ENCODE data around the gene CCDC126. TPM values are rescaled to one million over a fixed set of nuclear protein-coding genes. Genes with fewer than 3 reads are reported as not detected.

CCDC126 gene
- total RNA-seq, 1 donor from 2014 or later: 9.9 TPM

DNA sequence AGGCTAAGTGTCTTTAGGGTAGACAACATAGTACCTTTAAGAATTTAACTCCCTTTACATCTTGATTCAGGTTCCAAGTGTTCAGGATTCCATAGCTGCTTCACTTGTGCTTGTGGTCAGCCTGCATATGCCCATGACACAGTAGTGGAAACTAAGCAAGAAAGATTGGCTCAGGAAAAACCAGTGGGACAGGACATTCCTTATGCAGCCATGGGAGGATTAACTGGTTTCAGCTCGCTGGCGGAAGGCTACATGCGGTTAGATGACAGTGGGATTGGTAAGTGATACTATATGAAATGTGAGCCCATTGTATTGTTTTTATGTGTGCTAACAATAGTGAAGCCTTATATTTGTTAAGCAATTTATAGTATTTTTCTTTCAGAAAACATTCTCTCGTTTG, 94.1 kb downstream of the CCDC126 start:
- TF ChIP-seq, protein P1, sequence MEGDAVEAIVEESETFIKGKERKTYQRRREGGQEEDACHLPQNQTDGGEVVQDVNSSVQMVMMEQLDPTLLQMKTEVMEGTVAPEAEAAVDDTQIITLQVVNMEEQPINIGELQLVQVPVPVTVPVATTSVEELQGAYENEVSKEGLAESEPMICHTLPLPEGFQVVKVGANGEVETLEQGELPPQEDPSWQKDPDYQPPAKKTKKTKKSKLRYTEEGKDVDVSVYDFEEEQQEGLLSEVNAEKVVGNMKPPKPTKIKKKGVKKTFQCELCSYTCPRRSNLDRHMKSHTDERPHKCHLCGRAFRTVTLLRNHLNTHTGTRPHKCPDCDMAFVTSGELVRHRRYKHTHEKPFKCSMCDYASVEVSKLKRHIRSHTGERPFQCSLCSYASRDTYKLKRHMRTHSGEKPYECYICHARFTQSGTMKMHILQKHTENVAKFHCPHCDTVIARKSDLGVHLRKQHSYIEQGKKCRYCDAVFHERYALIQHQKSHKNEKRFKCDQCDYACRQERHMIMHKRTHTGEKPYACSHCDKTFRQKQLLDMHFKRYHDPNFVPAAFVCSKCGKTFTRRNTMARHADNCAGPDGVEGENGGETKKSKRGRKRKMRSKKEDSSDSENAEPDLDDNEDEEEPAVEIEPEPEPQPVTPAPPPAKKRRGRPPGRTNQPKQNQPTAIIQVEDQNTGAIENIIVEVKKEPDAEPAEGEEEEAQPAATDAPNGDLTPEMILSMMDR (conservative IDR thresholded peaks at IDR 0.05; ENCODE audit: low read depth, low read length): no peak
- DNase-seq (ENCODE audit: low read depth): no peak
- no peak overlapping the region for H3K4me3 ChIP-seq (ENCODE audit: low read depth, low read length)

DNA sequence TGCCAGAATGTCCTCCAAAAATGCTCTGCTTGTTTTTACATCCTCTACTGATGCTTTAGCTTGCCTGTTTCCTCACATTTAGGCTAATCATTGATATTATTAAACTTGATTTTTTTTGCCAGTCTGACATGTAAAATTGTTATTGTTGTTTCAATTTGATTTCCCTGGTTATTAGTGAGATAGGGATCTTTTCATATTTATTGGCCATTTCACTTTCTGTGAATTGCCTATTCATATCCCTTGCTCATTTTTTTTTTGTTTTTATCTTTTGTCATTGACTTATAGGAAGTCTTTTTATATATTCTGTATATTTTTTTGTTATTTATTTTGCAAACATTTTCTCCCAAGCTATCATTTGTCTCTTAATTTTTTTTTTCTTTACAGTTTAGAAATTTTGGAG, 96.0 kb downstream of the CCDC126 start:
- H3K4me3 ChIP-seq (ENCODE audit: low read depth, low read length): no peak overlapping the region
- DNase-seq (ENCODE audit: low read depth): no peak
- TF ChIP-seq, protein P1 (conservative IDR thresholded peaks at IDR 0.05; ENCODE audit: low read depth, low read length): no peak

Other genes with a start within 250 kb of the CCDC126 start
- gene IGF2BP3, start 126.9 kb upstream of the CCDC126 start, total RNA-seq: 42.4 and 49.3 TPM in 2 replicates
- gene TRA2A, start 65.4 kb upstream of the CCDC126 start, total RNA-seq: 23.1 and 28.7 TPM in 2 replicates
- gene FAM221A, start 82.8 kb downstream of the CCDC126 start, total RNA-seq: 13.2 and 13.4 TPM in 2 replicates
- gene STK31, start 112.8 kb downstream of the CCDC126 start, total RNA-seq: 0.12 and 0.43 TPM in 2 replicates

Data from epithelial cell of proximal tubule (primary cell).